GM12878 (cell line): ENCODE results near the gene SOCS1. TPM values are rescaled to one million over a fixed set of nuclear protein-coding genes. Genes with fewer than 3 reads are reported as not detected.

Experiments used
- BACH1 ChIP-seq: fragments of 450-650 bp; IDR thresholded peaks from 2 replicates; pipeline ENCODE4 v1.6.1; 2017; ENCODE audit warnings: mild to moderate bottlenecking, borderline replicate concordance
- DPF2 ChIP-seq: fragments of 450-650 bp; IDR thresholded peaks from 2 replicates; pipeline ENCODE4 v1.6.1; 2017; ENCODE audit warnings: mild to moderate bottlenecking
- EED ChIP-seq: sonication (generic); IDR thresholded peaks from 2 replicates; pipeline ENCODE4 v1.6.1; 2016; ENCODE audit warnings: antibody characterized with exemption, low read depth
- HDGF ChIP-seq: fragments of 450-650 bp; IDR thresholded peaks from 2 replicates; pipeline ENCODE4 v1.6.1; 2016; ENCODE audit warnings: antibody characterized with exemption
- HSF1 ChIP-seq: fragments of 150-350 bp; IDR thresholded peaks from 2 replicates; pipeline ENCODE4 v1.6.1; 2014; ENCODE audit warnings: mild to moderate bottlenecking, low read depth, low read length
- RFX5 ChIP-seq: IDR thresholded peaks from 2 replicates; pipeline ENCODE4 v1.6.1; 2011; ENCODE audit warnings: low read depth, low read length, improper control_type of control experiment
- SMAD1 ChIP-seq: fragments of 450-650 bp; IDR thresholded peaks from 2 replicates; pipeline ENCODE4 v1.6.1; 2018; ENCODE audit warnings: mild to moderate bottlenecking, low read depth; ENCODE audit not compliant: partially characterized antibody
- TAF1 ChIP-seq: IDR thresholded peaks from 2 replicates; pipeline ENCODE4 v1.6.1; 2011; ENCODE audit warnings: mild to moderate bottlenecking, low read depth, low read length, borderline replicate concordance
- TARDBP ChIP-seq: IDR thresholded peaks from 2 replicates; pipeline ENCODE4 v1.6.1; 2016; ENCODE audit warnings: borderline replicate concordance
- ZNF384 ChIP-seq: IDR thresholded peaks from 2 replicates; pipeline ENCODE4 v1.6.1; 2012; ENCODE audit warnings: low read depth, mild to moderate bottlenecking, low read length, improper control_type of control experiment, borderline replicate concordance
- polyA plus RNA-seq, 11 experiments: library from polyadenylated mRNA; depleted of rRNA in 4 of 11; unstranded in 6 of 11; stranded (reverse) in 5 of 11; fragments of >200 nt; fragmentation: Nextera tagmentation in 4 of 11; fragmentation: Illumina TruSeq in 1 of 11; extraction: Ambion mirVana in 4 of 11; extraction: Trizol in 1 of 11; gene quantifications; 1 replicate in 1 of 11; 2 replicates in 10 of 11; pipeline versions ENCODE4 v1.2.1 to v1.2.3, GENCODE V29; 2011 to 2016; ENCODE audit warnings: inconsistent platforms in 2 of 11, missing spikeins in 2 of 11, low read depth in 1 of 11
- total RNA-seq, 4 experiments: library from RNA; depleted of rRNA in 3 of 4; stranded (reverse); fragments of >200 nt in 3 of 4; fragmentation: Illumina TruSeq in 1 of 4; extraction: Trizol in 1 of 4; gene quantifications; 2 replicates each; pipeline versions ENCODE4 v1.2.1 to v1.2.3, GENCODE V29; 2013 to 2021
- TF ChIP-seq, protein P1 (sequence below): fragments of 450-650 bp; IDR thresholded peaks from 2 replicates; pipeline ENCODE4 v1.6.1; 2017; ENCODE audit warnings: low read depth, mild to moderate bottlenecking, moderate library complexity
- TF ChIP-seq, protein P2 (sequence below): fragments of 450-650 bp; IDR thresholded peaks from 2 replicates; pipeline ENCODE4 v1.6.1; 2018; ENCODE audit warnings: borderline replicate concordance, mild to moderate bottlenecking; ENCODE audit not compliant: partially characterized antibody
- TF ChIP-seq, protein P3 (sequence below): fragments of 450-650 bp; conservative IDR thresholded peaks from 2 replicates; pipeline ENCODE4 v1.6.1; 2017; ENCODE audit warnings: mild to moderate bottlenecking, moderate library complexity
- TF ChIP-seq, protein P4 (sequence below): fragments of 450-650 bp; formaldehyde crosslinking; IDR thresholded peaks from 2 replicates; pipeline ENCODE4 v1.4.0; 2020; ENCODE audit warnings: mild to moderate bottlenecking, moderate library complexity

Gene SOCS1
- total and polyA plus RNA-seq, 10 of the 15 experiments (the other 5 are each of a cell fraction or from before 2014, with no cell fraction given) = 0.42 to 39.8 (median 11.2) TPM

GRCh38 chr16:11253009-11253994 is 2.7 kb downstream of the SOCS1 start (continued):
- peak; percentile 75; the same call in 1 of the 2 replicates for TF ChIP-seq BACH1
- TF ChIP-seq SMAD1 = no peak
- TF ChIP-seq, protein P1, sequence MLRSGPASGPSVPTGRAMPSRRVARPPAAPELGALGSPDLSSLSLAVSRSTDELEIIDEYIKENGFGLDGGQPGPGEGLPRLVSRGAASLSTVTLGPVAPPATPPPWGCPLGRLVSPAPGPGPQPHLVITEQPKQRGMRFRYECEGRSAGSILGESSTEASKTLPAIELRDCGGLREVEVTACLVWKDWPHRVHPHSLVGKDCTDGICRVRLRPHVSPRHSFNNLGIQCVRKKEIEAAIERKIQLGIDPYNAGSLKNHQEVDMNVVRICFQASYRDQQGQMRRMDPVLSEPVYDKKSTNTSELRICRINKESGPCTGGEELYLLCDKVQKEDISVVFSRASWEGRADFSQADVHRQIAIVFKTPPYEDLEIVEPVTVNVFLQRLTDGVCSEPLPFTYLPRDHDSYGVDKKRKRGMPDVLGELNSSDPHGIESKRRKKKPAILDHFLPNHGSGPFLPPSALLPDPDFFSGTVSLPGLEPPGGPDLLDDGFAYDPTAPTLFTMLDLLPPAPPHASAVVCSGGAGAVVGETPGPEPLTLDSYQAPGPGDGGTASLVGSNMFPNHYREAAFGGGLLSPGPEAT = no peak
- no peak for TF ChIP-seq TARDBP
- peak; percentile 24; the same call in 1 of the 2 replicates for TF ChIP-seq EED
- 0 out of 2 replicates have a peak, but pooled peaks have one; percentile 73 for TF ChIP-seq HDGF
- peak; percentile 17; the same call in 1 of the 2 replicates for TF ChIP-seq DPF2
- no peak for TF ChIP-seq HSF1
- no peak for TF ChIP-seq TAF1
- TF ChIP-seq RFX5 = no peak
- TF ChIP-seq, protein P2, sequence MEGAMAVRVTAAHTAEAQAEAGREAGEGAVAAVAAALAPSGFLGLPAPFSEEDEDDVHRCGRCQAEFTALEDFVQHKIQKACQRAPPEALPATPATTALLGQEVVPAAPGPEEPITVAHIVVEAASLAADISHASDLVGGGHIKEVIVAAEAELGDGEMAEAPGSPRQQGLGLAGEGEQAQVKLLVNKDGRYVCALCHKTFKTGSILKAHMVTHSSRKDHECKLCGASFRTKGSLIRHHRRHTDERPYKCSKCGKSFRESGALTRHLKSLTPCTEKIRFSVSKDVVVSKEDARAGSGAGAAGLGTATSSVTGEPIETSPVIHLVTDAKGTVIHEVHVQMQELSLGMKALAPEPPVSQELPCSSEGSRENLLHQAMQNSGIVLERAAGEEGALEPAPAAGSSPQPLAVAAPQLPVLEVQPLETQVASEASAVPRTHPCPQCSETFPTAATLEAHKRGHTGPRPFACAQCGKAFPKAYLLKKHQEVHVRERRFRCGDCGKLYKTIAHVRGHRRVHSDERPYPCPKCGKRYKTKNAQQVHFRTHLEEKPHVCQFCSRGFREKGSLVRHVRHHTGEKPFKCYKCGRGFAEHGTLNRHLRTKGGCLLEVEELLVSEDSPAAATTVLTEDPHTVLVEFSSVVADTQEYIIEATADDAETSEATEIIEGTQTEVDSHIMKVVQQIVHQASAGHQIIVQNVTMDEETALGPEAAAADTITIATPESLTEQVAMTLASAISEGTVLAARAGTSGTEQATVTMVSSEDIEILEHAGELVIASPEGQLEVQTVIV = no peak
- TF ChIP-seq, protein P3, sequence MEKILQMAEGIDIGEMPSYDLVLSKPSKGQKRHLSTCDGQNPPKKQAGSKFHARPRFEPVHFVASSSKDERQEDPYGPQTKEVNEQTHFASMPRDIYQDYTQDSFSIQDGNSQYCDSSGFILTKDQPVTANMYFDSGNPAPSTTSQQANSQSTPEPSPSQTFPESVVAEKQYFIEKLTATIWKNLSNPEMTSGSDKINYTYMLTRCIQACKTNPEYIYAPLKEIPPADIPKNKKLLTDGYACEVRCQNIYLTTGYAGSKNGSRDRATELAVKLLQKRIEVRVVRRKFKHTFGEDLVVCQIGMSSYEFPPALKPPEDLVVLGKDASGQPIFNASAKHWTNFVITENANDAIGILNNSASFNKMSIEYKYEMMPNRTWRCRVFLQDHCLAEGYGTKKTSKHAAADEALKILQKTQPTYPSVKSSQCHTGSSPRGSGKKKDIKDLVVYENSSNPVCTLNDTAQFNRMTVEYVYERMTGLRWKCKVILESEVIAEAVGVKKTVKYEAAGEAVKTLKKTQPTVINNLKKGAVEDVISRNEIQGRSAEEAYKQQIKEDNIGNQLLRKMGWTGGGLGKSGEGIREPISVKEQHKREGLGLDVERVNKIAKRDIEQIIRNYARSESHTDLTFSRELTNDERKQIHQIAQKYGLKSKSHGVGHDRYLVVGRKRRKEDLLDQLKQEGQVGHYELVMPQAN = 0 out of 2 replicates have a peak, but pooled peaks have one; percentile 42
- TF ChIP-seq, protein P4, sequence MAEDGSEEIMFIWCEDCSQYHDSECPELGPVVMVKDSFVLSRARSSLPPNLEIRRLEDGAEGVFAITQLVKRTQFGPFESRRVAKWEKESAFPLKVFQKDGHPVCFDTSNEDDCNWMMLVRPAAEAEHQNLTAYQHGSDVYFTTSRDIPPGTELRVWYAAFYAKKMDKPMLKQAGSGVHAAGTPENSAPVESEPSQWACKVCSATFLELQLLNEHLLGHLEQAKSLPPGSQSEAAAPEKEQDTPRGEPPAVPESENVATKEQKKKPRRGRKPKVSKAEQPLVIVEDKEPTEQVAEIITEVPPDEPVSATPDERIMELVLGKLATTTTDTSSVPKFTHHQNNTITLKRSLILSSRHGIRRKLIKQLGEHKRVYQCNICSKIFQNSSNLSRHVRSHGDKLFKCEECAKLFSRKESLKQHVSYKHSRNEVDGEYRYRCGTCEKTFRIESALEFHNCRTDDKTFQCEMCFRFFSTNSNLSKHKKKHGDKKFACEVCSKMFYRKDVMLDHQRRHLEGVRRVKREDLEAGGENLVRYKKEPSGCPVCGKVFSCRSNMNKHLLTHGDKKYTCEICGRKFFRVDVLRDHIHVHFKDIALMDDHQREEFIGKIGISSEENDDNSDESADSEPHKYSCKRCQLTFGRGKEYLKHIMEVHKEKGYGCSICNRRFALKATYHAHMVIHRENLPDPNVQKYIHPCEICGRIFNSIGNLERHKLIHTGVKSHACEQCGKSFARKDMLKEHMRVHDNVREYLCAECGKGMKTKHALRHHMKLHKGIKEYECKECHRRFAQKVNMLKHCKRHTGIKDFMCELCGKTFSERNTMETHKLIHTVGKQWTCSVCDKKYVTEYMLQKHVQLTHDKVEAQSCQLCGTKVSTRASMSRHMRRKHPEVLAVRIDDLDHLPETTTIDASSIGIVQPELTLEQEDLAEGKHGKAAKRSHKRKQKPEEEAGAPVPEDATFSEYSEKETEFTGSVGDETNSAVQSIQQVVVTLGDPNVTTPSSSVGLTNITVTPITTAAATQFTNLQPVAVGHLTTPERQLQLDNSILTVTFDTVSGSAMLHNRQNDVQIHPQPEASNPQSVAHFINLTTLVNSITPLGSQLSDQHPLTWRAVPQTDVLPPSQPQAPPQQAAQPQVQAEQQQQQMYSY (CRISPR knock-in tag) = no peak
- no peak for TF ChIP-seq ZNF384
